Ectodermal cell (in vitro differentiated cells): ENCODE data around the gene PDRG1.
"Not testable (repeated sequence)": the region's sequence is repeated elsewhere in the genome, so short reads cannot be mapped to it uniquely, and the experiment has no call there.

ENCODE experiments used
- H3K27ac ChIP-seq: 2 replicates; pipeline ENCODE4 v1.7.0; 2013; ENCODE audit warnings: mild to moderate bottlenecking, low read depth, low read length; ENCODE audit not compliant: insufficient read depth, poor library complexity, severe bottlenecking
- H3K27me3 ChIP-seq: 2 replicates; pipeline ENCODE4 v1.7.0; 2013; ENCODE audit warnings: mild to moderate bottlenecking, low read length; ENCODE audit not compliant: insufficient read depth, control insufficient read depth, poor library complexity, severe bottlenecking
- H3K36me3 ChIP-seq: one replicate; pipeline ENCODE4 v1.7.0; 2013; ENCODE audit warnings: low read length; ENCODE audit not compliant: control insufficient read depth, insufficient read depth
- H3K4me1 ChIP-seq: one replicate; pipeline ENCODE4 v1.7.0; 2013; ENCODE audit warnings: low read length; ENCODE audit not compliant: control insufficient read depth, insufficient read depth
- H3K4me3 ChIP-seq: 2 replicates; pipeline ENCODE4 v1.7.0; 2013; ENCODE audit warnings: low read depth, low read length, control low read depth; ENCODE audit not compliant: insufficient read depth
- H3K9me3 ChIP-seq: 2 replicates; pipeline ENCODE4 v1.7.0; 2013; ENCODE audit warnings: mild to moderate bottlenecking, low read length, moderate library complexity; ENCODE audit not compliant: control insufficient read depth
- WGBS, 2 experiments: methylation state at CpG; one replicate each; pipeline ENCODE4 v1.1.7; 2013; ENCODE audit warnings: missing lambda C conversion rate in 2 of 2; 5-methylcytosine and 5-hydroxymethylcytosine counted together

PDRG1 gene

GRCh38 chr20:31930779-31931178 is 21.1 kb downstream of the PDRG1 start:
- no peaks in the 10 kb centered on the region for H3K9me3 ChIP-seq
- H3K36me3 ChIP-seq, result no peaks in the 10 kb centered on the region
- no peaks in the 10 kb centered on the region for H3K27me3 ChIP-seq
- no peak overlapping the region for H3K27ac ChIP-seq
- no peak overlapping the region for H3K4me3 ChIP-seq
- WGBS, 2 experiments, result 81 to 84% methylated on average over 3 to 5 of the region's 5 CpGs
- H3K4me1 ChIP-seq, result no peaks in the 10 kb centered on the region

DNA sequence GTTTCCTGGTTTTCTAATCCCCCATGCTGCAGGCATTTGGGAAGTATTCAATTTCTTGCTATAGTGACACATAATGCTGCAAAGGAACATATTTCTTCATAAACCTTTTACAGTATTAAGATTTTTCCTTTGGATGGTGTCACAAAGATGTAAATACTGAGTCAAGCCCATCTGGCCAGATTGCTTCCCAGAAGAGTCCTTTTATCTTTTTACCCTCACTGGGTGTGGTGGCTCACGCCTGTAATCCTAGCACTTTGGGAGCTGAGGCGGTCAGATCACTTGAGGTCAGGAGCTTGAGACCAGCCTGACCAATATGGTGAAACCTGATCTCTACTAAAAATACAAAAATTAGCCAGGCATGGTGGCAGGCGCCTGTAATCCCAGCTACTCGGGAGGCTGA is 22.2 kb downstream of the PDRG1 start:
- 78 to 84% methylated on average over 4 of the region's 4 CpGs for WGBS, 2 experiments
- H3K27me3 ChIP-seq, H3K4me3 ChIP-seq, H3K9me3 ChIP-seq, H3K4me1 ChIP-seq, H3K36me3 ChIP-seq, H3K27ac ChIP-seq: not testable (repeated sequence)

DNA sequence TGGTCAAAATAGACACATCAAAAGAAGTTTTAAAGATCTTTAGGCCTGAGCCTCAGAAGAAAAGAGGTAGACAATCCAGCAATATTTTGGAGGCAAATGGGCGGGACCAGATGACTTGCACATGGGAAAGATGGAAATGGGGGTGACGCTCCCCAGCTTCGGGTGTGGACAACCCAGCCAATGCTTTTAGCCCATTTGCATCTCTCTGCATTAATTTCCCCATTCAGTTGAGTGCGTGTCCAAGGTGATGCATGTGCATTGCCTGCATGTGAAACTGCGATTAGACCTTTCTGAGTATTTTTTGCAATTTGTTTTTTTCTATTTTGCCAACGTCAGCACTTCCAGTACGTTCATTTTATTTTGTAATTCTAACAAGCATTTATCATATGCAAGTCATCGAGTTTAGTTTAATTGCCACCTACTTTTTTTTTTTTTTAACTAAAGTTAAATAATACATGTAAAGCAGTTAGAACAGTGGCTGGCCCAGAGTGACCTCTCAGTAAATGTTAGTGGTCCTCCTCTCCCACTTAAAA is 24.2 kb downstream of the PDRG1 start:
- Histone ChIP-seq H3K36me3 (no peaks in the 10 kb centered on the region), H3K4me3 (no peak overlapping the region), H3K27me3 (no peaks in the 10 kb centered on the region), H3K4me1 (no peaks in the 10 kb centered on the region), H3K27ac (no peak overlapping the region), H3K9me3 (no peaks in the 10 kb centered on the region)
- WGBS, 2 experiments, result 93 to 95% methylated on average over 8 of the region's 8 CpGs

- WGBS, 2 experiments, result 93 to 98% methylated on average over 2 of the region's 2 CpGs
- Histone ChIP-seq H3K4me1 (no peaks in the 10 kb centered on the region), H3K4me3 (no peak overlapping the region), H3K9me3 (no peaks in the 10 kb centered on the region), H3K36me3 (no peaks in the 10 kb centered on the region), H3K27ac (no peak overlapping the region), H3K27me3 (no peaks in the 10 kb centered on the region)
Measured at GRCh38 chr20:31926493-31926892, 25.4 kb downstream of the PDRG1 start.

DNA sequence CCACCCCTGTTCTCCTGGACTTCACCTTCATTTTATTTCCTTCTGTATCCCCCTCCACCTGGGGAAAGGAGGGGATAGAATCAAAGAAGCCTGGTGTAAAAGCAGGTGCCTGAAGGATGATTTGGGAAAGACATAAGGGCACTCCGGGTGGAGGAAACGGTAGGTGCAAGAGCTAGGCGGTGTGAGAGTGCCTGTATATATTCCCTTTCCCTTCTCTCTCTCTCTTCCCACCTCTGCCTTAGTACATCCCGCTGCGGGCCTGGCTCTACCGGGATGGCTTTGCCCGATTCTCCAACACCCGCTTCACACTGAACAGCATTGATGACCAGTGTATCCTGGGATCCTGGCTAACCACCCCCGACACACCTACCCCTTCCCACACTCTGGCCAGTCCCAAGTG is 26.2 kb downstream of the PDRG1 start:
- H3K4me3 ChIP-seq, result no peak overlapping the region
- no peaks in the 10 kb centered on the region for H3K4me1 ChIP-seq
- H3K27me3 ChIP-seq, result no peaks in the 10 kb centered on the region
- no peak overlapping the region for H3K27ac ChIP-seq
- 70 to 73% methylated on average over 9 of the region's 9 CpGs for WGBS, 2 experiments
- no peaks in the 10 kb centered on the region for H3K9me3 ChIP-seq
- H3K36me3 ChIP-seq, result no peaks in the 10 kb centered on the region

DNA sequence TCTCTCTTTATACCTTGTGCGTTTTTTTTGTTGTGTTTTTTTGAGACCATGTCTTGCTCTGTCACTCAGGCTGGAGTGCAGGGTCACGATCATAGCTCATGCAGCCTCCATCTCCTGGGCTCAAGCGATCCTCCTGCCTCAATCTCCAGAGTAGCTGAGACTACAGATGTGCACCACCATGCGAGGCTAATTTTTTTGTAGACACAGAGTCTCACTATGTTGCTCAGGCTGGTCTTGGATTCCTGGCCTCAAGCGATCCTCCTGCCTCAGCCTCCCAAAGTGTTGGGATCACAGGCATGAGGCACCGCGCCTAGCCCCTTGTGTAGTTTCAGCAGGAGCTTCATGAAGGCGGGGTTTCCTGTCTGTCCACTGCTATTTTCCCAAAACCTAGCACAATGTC is 27.3 kb downstream of the PDRG1 start:
- Histone ChIP-seq H3K27me3 (no peaks in the 10 kb centered on the region), H3K4me1 (no peaks in the 10 kb centered on the region), H3K36me3 (no peaks in the 10 kb centered on the region), H3K9me3 (no peaks in the 10 kb centered on the region), H3K4me3 (no peak overlapping the region), H3K27ac (no peak overlapping the region)
- WGBS, 2 experiments, result 92% methylated on average over 8 of the region's 8 CpGs

DNA sequence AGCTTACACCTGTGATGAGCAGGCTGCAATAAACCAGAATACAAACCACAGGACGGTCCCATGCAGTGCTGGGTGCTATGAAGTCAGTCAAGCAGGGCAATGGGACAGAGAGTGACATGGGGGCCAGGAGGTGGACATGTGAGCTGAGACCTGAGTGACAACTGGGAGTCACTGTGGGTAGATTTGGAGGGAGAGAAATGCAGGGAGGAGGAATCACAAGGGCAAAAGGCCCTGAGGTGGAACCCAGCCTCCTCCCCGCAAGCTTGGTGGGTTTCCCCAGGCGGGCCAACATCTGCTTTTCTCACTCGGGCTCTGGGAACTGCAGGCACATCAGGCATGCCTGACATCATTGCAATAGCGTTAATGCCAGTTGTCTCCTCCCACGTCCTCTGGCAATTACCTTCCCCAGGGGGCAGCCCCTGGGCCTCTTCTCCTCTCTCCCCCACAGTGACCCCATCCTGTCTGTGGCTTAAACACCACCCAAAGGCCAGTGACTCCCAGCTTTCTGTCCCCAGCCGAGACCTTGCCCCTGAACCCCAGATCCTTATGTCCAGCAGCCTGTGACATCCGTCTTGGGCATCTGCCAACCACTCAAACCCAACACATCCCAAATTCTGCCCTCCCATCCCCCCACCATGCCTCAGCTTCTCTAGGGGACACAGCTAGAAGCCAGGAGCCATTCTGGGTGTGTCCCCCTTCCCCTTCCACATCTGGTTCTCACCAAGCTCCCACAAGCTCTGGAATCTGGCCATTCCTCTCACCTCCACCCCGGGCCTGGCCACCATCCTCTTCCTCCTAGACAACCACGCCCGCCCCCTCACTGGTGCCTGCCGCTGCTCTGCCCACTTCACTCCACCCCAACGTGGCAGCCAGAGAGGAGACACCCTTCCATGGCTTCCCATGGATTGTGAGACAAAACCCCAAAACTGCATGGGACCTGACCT is 28.2 kb downstream of the PDRG1 start:
- H3K36me3 ChIP-seq, result no peaks in the 10 kb centered on the region
- H3K4me1 ChIP-seq, result no peaks in the 10 kb centered on the region
- WGBS, 2 experiments, result 70 to 73% methylated on average over 13 of the region's 13 CpGs
- H3K27me3 ChIP-seq, result no peaks in the 10 kb centered on the region
- no peaks in the 10 kb centered on the region for H3K9me3 ChIP-seq
- H3K4me3 ChIP-seq, result no peak overlapping the region
- H3K27ac ChIP-seq, result no peak overlapping the region

GRCh38 chr20:31922588-31922987 is 29.3 kb downstream of the PDRG1 start:
- H3K36me3 ChIP-seq, result no peaks in the 10 kb centered on the region
- no peaks in the 10 kb centered on the region for H3K4me1 ChIP-seq
- H3K27ac ChIP-seq, result no peak overlapping the region
- no peak overlapping the region for H3K4me3 ChIP-seq
- H3K27me3 ChIP-seq, result no peaks in the 10 kb centered on the region
- WGBS, 2 experiments, result 90 to 95% methylated on average over 4 of the region's 4 CpGs
- no peaks in the 10 kb centered on the region for H3K9me3 ChIP-seq

- Histone ChIP-seq H3K9me3 (no peaks in the 10 kb centered on the region), H3K36me3 (no peaks in the 10 kb centered on the region), H3K4me1 (no peaks in the 10 kb centered on the region), H3K4me3 (no peak overlapping the region), H3K27ac (no peak overlapping the region), H3K27me3 (no peaks in the 10 kb centered on the region)
- 90% methylated on average over 4 of the region's 4 CpGs for WGBS, 2 experiments
Measured at GRCh38 chr20:31922181-31922580, 29.7 kb downstream of the PDRG1 start.

DNA sequence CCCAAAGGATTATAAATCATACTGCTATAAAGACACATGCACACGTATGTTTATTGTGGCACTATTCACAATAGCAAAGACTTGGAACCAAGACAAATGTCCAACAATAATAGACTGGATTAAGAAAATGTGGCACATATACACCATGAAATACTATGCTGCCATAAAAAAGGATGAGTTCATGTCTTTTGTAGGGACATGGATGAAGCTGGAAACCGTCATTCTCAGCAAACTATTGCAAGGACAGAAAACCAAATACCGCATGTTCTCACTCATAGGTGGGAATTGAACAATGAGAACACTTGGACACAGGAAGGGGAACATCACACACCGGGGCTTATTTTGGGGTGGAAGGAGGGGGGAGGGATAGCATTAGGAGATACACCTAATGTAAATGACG is 30.4 kb downstream of the PDRG1 start:
- H3K36me3 ChIP-seq, H3K27me3 ChIP-seq, H3K27ac ChIP-seq, H3K9me3 ChIP-seq, H3K4me3 ChIP-seq, H3K4me1 ChIP-seq: not testable (repeated sequence)
- 83 to 95% methylated on average over 2 of the region's 5 CpGs for WGBS, 2 experiments
